K562 (cell line): ENCODE measurements around the gene POR.

Experiments
- AFF4 ChIP-seq: sonication (generic); formaldehyde crosslinking; IDR thresholded peaks from 2 replicates; pipeline ENCODE4 v1.8.0; 2023; ENCODE audit warnings: mild to moderate bottlenecking, missing genetic modification reagents
- CTCF ChIP-seq, 3 experiments: IDR thresholded peaks in 2 of 3; conservative IDR thresholded peaks in 1 of 3; 2 replicates each; pipeline ENCODE4 v1.5.1; 2011 to 2012; ENCODE audit warnings: low read length in 3 of 3, mild to moderate bottlenecking in 3 of 3, control low read depth in 2 of 3, improper control_type of control experiment in 1 of 3, inconsistent platforms in 1 of 3, low read depth in 1 of 3, mixed read lengths in 1 of 3, moderate library complexity in 1 of 3; ENCODE audit not compliant: insufficient read depth in 2 of 3
- GMEB1 ChIP-seq: fragments of 250-450 bp; sonication (Bioruptor Pico); IDR thresholded peaks from 2 replicates; pipeline ENCODE4 v1.4.0; 2020; ENCODE audit warnings: mild to moderate bottlenecking
- HNRNPUL1 ChIP-seq: fragments of 200-400 bp; formaldehyde crosslinking; IDR thresholded peaks from 2 replicates; pipeline ENCODE4 v1.6.1; 2017; ENCODE audit warnings: low read length
- NFXL1 ChIP-seq: fragments of 450-650 bp; formaldehyde crosslinking; IDR thresholded peaks from 2 replicates; pipeline ENCODE4 v1.4.0; 2021; ENCODE audit warnings: mild to moderate bottlenecking
- SMARCA5 ChIP-seq: fragments of 450-650 bp; IDR thresholded peaks from 2 replicates; pipeline ENCODE4 v1.6.1; 2016
- SRF ChIP-seq, 2 experiments: fragments of 250-450, 450-650 bp in 1 of 2; sonication (Bioruptor Pico) in 1 of 2; sonication (generic) in 1 of 2; formaldehyde crosslinking; IDR thresholded peaks; 2 replicates each; pipeline versions ENCODE4 v1.5.0 to v1.5.1; 2020 to 2022; ENCODE audit warnings: mild to moderate bottlenecking in 1 of 2, missing genetic modification reagents in 1 of 2
- ZBTB11 ChIP-seq, 3 experiments: fragments of 200-800 bp in 1 of 3; fragments of 250-450 bp in 1 of 3; fragments of 450-650 bp in 1 of 3; sonication (Bioruptor Pico) in 1 of 3; sonication (Bioruptor generic) in 1 of 3; formaldehyde crosslinking in 1 of 3; IDR thresholded peaks; 2 replicates each; pipeline versions ENCODE4 v1.6.1 to v1.8.0; 2016 to 2022; ENCODE audit warnings: mild to moderate bottlenecking in 2 of 3, missing genetic modification characterization in 2 of 3, missing compliant biosample characterization in 1 of 3, moderate library complexity in 1 of 3
- ZSCAN29 ChIP-seq: fragments of 450-650 bp; IDR thresholded peaks from 2 replicates; pipeline ENCODE4 v1.6.1; 2017

GRCh38 chr7:75914655-75915415 is at the start of gene POR:
- TF ChIP-seq SRF (CRISPR knock-in tag; IDR thresholded peaks at IDR 0.05) = peak in 1 of 2 experiments; percentile 45; a peak in 1 of 4 replicates
- no peak for TF ChIP-seq HNRNPUL1
- TF ChIP-seq ZSCAN29 = no peak
- TF ChIP-seq ZBTB11 (CRISPR knock-in tag; IDR thresholded peaks at IDR 0.05) = no peak
- TF ChIP-seq SMARCA5 = no peak
- peak; percentile 77 for TF ChIP-seq AFF4 (CRISPR knock-in tag)
- no peak for TF ChIP-seq NFXL1 (CRISPR knock-in tag)
- TF ChIP-seq GMEB1 = peak; percentile 80
- TF ChIP-seq CTCF (IDR thresholded peaks at IDR 0.05 in 2 of 3, conservative IDR thresholded peaks at IDR 0.05 in 1 of 3; ENCODE audit: insufficient read depth in 2 of 3, low read depth in 1 of 3, low read length in 3 of 3) = peak in 2 of 3 experiments; percentile 5 to 25; a peak in 2 of 6 replicates
